ENCODE data around the gene SHB. TPM values are rescaled to one million over a fixed set of nuclear protein-coding genes. Genes with fewer than 3 reads are reported as not detected.

Gene SHB
- total RNA-seq, 1 donor from 2014 or later: 1.1 TPM

- Histone ChIP-seq H2AFZ (replicated peaks) (no peak overlapping the region), H3K9ac (no peak overlapping the region), H3K4me1 (peaks cover 9% of the 10 kb centered on the region), H3K27ac (no peak overlapping the region), H3K36me3 (no peaks in the 10 kb centered on the region), H3K4me3 (no peak overlapping the region), H3K9me3 (ENCODE audit: low read depth) (no peaks in the 10 kb centered on the region), H3K79me2 (ENCODE audit: low read depth) (no peaks in the 10 kb centered on the region), H3F3A (ENCODE audit: low read depth) (no peaks in the 10 kb centered on the region), H3K4me2 (no peak overlapping the region), H3K27me3 (no peaks in the 10 kb centered on the region), H4K20me1 (ENCODE audit: low read depth) (no peaks in the 10 kb centered on the region)
- TF ChIP-seq CTCF (IDR thresholded peaks at IDR 0.05) (no peak), EZH2phosphoT487 (IDR thresholded peaks at IDR 0.05) (no peak), EZH2 (IDR thresholded peaks at IDR 0.05) (no peak)
- no peak for DNase-seq (ENCODE audit: low spot score)
- H3K9me3 Mint-ChIP-seq: no peaks in the 10 kb centered on the region
- H3K4me3 Mint-ChIP-seq: no peak overlapping the region
- H3K27ac Mint-ChIP-seq: no peak overlapping the region
- H3K36me3 Mint-ChIP-seq: no peaks in the 10 kb centered on the region
- H3K27me3 Mint-ChIP-seq (ENCODE audit: insufficient read depth, low read depth): peaks cover 14% of the 10 kb centered on the region
- H3K4me1 Mint-ChIP-seq: peaks cover 28% of the 10 kb centered on the region
Observed at GRCh38 chr9:38029915-38030638, 39.0 kb downstream of the SHB start.

DNA sequence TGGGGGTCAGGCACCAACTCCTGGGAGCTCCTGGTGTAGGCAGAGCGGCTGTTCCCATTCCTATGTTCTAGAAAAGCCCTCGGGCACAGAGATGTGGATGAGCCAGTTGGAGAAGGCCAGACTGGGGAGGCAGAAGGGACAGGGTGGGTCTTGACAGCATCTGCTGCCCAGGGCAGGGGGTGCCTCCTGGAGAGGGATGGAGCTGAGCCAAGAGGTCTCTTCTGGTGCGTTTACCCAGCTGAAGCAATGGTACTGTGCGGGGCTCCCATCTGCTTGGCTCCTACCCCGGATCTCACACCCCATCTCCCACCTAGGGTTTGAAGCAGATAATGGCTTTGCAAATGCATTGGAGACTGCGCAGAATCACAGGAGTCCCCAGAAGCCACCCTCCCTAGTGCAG lies 41.3 kb downstream of the SHB start:
- H3K27me3 ChIP-seq: no peaks in the 10 kb centered on the region
- Mint-ChIP-seq H3K9me3 (no peaks in the 10 kb centered on the region), H3K27me3 (ENCODE audit: insufficient read depth, low read depth) (peaks cover 6% of the 10 kb centered on the region), H3K4me1 (peaks cover 51% of the 10 kb centered on the region), H3K4me3 (no peak overlapping the region), H3K36me3 (no peaks in the 10 kb centered on the region), H3K27ac (no peak overlapping the region)
- H3K27ac ChIP-seq: no peak overlapping the region
- H4K20me1 ChIP-seq (ENCODE audit: low read depth): no peaks in the 10 kb centered on the region
- no peaks in the 10 kb centered on the region for H3K79me2 ChIP-seq (ENCODE audit: low read depth)
- no peak for DNase-seq (ENCODE audit: low spot score)
- no peak overlapping the region for H3K4me3 ChIP-seq
- H3F3A ChIP-seq (ENCODE audit: low read depth): peaks cover 7% of the 10 kb centered on the region
- no peaks in the 10 kb centered on the region for H3K9me3 ChIP-seq (ENCODE audit: low read depth)
- no peak overlapping the region for H3K9ac ChIP-seq
- peaks cover 32% of the 10 kb centered on the region for H3K4me1 ChIP-seq
- no peaks in the 10 kb centered on the region for H3K36me3 ChIP-seq
- no peak overlapping the region for H3K4me2 ChIP-seq
- H2AFZ ChIP-seq (replicated peaks): no peak overlapping the region
- TF ChIP-seq CTCF (IDR thresholded peaks at IDR 0.05) (no peak), EZH2 (IDR thresholded peaks at IDR 0.05) (no peak), EZH2phosphoT487 (IDR thresholded peaks at IDR 0.05) (no peak)

- H3K27ac ChIP-seq: no peak overlapping the region
- DNase-seq (ENCODE audit: low spot score): no peak
- no peak overlapping the region for H3K4me2 ChIP-seq
- no peaks in the 10 kb centered on the region for H3K79me2 ChIP-seq (ENCODE audit: low read depth)
- no peaks in the 10 kb centered on the region for H3K9me3 ChIP-seq (ENCODE audit: low read depth)
- Mint-ChIP-seq H3K4me3 (no peak overlapping the region), H3K27ac (no peak overlapping the region), H3K36me3 (no peaks in the 10 kb centered on the region), H3K4me1 (peaks cover 56% of the 10 kb centered on the region), H3K9me3 (no peaks in the 10 kb centered on the region), H3K27me3 (ENCODE audit: insufficient read depth, low read depth) (peaks cover 2% of the 10 kb centered on the region)
- peaks cover 7% of the 10 kb centered on the region for H3F3A ChIP-seq (ENCODE audit: low read depth)
- no peak overlapping the region for H3K4me3 ChIP-seq
- H3K9ac ChIP-seq: no peak overlapping the region
- no peaks in the 10 kb centered on the region for H3K36me3 ChIP-seq
- H4K20me1 ChIP-seq (ENCODE audit: low read depth): no peaks in the 10 kb centered on the region
- H3K27me3 ChIP-seq: no peaks in the 10 kb centered on the region
- no peak overlapping the region for H2AFZ ChIP-seq (replicated peaks)
- TF ChIP-seq EZH2 (IDR thresholded peaks at IDR 0.05) (no peak), CTCF (IDR thresholded peaks at IDR 0.05) (no peak), EZH2phosphoT487 (IDR thresholded peaks at IDR 0.05) (no peak)
- H3K4me1 ChIP-seq: peaks cover 40% of the 10 kb centered on the region
Observed at GRCh38 chr9:38026840-38027527, 42.0 kb downstream of the SHB start.
